GM12878 (cell line): ENCODE data around the gene LAMA4.

ENCODE experiments used
- FOXK2 ChIP-seq: fragments of 450-650 bp; IDR thresholded peaks from 2 replicates; pipeline ENCODE4 v1.6.1; 2017; ENCODE audit warnings: mild to moderate bottlenecking, moderate library complexity
- LARP7 ChIP-seq: fragments of 450-650 bp; IDR thresholded peaks from 2 replicates; pipeline ENCODE4 v1.6.1; 2017; ENCODE audit warnings: mild to moderate bottlenecking
- POLR2A ChIP-seq: IDR thresholded peaks from 2 replicates; pipeline ENCODE4 v1.6.1; 2011; ENCODE audit warnings: low read depth, mild to moderate bottlenecking, low read length

GRCh38 chr6:112114577-112115223 is 139.7 kb downstream of the LAMA4 start:
- TF ChIP-seq FOXK2 (no peak), LARP7 (no peak), POLR2A (no peak)
